Activated CD4-positive, CD25-positive, alpha-beta regulatory T cell treated with anti-CD3 and anti-CD28 coated beads, Interleukin-2, amount 50 U/mL, for 72 hours (primary cell): Measurements from ENCODE around the gene CCDC90B.
"Not testable (repeated sequence)": the region's sequence is repeated elsewhere in the genome, so short reads cannot be mapped to it uniquely, and the experiment has no call there.

Source experiments
- DNase-seq: peaks from one replicate; pipeline ENCODE4 v3.0.0; 2021

CCDC90B gene, protein sequence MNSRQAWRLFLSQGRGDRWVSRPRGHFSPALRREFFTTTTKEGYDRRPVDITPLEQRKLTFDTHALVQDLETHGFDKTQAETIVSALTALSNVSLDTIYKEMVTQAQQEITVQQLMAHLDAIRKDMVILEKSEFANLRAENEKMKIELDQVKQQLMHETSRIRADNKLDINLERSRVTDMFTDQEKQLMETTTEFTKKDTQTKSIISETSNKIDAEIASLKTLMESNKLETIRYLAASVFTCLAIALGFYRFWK

DNA sequence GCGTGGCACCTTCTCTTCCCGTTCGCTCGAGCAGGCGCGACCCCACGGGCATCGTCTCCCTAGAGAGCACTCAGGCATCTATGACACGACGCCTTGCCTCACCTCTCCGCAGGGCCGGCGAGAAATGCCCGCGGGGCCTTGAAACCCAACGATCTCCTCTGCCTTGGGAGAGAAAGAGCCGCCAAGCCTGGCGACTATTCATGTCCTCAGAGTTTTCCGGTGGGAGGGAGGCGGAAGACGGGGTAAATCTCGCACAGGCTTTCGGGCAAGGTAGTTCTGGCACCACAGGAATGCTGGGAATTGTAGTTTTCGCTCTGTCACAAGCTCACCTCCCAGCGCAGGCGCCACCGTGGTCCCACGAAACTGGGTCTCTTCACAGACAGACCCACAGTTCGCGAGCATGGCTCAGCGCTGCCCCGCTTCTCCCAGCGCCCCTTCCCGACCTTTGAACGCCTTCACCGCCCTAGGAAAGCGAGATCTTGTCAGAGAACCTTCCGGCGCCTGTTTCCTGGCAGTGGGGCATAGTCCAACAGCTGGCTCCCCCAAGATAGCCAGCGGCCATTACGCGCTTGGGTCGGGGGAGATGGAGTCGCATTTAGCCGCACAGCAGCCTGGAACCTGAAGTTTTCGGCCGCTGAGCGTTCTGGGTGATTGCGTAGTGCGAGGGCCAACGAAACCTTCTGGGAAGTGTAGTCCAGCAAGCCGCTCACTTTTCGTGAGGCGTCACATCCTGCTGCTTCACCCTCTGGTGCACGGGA lies at the start of gene CCDC90B:
Gene CCDC90B (minus strand): TSS at position 597 of the 758 bp plus-strand sequence. CDS start 395 bp downstream, at position 202.
- DNase-seq: peak; percentile 83

DNA sequence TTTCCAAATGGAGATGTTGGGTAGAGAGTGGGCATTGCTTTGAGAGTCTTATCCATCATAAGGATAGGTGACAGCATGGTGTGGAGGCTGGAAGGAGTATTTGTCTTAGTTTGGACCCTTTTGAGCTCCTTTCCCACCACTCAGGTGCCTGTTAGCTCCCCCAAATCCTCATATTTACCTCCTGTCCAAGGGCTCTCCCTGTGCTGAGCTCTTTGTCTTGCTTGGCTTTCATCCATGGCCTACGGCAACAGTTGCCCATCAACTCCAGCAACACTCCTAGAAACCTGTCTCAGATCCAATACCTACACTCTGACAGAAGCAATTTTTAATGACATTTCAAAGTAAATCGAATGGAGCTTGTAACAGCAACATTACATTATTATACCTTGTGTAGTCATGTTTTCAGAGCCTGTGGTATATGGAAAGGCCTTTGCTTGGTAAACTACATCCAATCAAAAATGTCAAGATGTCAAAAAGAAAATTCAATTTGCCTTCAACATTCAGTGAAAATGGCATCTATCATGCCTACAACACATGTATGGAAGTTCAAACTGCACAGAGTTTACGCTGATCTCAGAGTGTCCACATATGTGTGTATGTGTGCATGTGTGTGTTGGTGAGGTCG lies 49.4 kb upstream of the CCDC90B start:
- no peak for DNase-seq

- no peak for DNase-seq
Observed at GRCh38 chr11:83330303-83330702, 44.1 kb upstream of the CCDC90B start.

- no peak for DNase-seq
Observed at GRCh38 chr11:83326326-83326725, 40.2 kb upstream of the CCDC90B start.

GRCh38 chr11:83319346-83319745 lies 33.2 kb upstream of the CCDC90B start:
- no peak for DNase-seq

DNA sequence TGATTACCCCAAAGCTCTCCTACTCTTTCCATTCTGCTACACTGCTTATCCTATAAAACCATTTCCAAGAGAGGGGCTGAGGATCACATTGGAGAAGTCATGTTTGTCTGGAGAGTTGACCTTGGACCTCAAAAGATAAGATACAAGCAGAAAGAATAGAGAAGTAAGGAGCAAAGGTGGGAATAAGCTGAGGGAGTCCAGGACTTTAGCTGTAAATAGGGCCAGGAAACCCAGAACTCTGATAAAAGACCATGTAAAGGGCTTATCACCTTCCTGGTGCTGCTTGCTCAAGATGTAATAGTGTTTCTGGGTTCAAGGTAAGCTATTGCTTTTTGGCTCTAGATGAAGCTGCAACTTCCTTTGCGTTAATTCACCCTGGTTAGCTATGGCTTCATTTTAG lies 32.8 kb upstream of the CCDC90B start:
- DNase-seq: no peak

GRCh38 chr11:83317757-83318690 lies 31.9 kb upstream of the CCDC90B start:
- no peak for DNase-seq

- DNase-seq: not testable (repeated sequence)
Observed at GRCh38 chr11:83316897-83317268, 30.7 kb upstream of the CCDC90B start.

GRCh38 chr11:83316143-83316896 lies 30.2 kb upstream of the CCDC90B start:
- not testable (repeated sequence) for DNase-seq

GRCh38 chr11:83312430-83312829 lies 26.3 kb upstream of the CCDC90B start:
- DNase-seq: no peak

DNA sequence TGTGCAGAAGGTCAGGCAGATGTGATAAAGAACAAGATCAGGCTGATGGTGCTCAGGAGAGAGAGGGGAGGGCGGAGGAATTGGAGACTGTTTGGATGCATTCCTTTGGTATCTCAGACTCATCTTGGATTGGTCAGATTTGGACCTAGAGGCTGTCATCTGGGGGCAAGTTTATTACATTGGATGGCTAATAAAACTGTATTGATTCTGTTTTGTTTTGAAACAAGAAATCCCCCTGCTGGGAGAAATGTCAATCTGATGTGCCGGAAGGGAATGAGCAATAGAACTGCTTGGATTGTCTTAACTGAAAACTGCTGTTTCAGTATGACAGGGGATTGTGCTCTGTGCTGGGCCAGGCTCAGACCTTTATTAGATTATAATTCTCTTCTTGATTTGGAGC lies 25.5 kb upstream of the CCDC90B start:
- no peak for DNase-seq

GRCh38 chr11:83310718-83311117 lies 24.6 kb upstream of the CCDC90B start:
- DNase-seq: no peak

- not testable (repeated sequence) for DNase-seq
Observed at GRCh38 chr11:83308536-83308935, 22.4 kb upstream of the CCDC90B start.

DNA sequence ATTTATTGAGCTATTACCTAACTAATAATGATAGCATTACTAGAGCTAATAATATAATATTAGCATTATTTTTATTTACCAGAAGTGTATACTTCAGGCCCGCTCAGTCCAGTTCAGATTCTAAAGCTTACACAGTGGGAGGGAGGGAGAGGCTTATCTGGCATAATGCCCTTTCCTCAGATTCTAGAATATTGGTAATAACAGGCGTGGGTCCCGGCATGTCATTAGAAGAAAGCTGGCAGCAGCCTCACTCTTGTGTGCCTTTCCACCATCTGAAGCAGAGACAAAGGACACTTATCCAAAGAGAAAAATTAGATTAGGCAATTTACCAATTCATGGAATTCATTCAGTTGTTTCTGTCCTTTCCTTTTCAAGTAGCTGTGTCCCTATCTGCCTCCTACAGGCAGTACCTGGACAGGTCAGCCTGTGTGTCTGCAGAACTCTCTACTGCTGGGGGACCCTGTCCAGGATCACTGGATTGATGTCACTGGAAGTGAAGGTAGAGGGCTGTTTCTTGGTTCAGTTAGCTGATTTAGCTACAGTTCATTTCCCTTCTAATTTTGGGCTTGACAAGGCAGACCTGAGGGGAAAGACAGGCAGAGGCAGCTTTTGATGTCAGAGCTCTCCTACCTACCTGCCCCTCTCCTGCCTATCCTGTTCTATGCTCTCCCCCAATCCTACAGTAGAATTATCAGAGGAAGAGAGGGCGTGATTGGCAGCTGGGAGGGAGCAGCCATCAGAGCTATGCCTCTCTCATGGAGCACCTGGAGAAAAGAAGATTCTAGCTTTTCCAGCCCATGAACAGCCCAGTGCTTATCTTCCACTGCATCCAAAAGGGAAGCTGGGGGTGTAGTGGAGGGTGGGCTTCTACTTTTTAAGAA lies 20.3 kb upstream of the CCDC90B start:
- DNase-seq: no peak

GRCh38 chr11:83303316-83303715 lies 17.1 kb upstream of the CCDC90B start:
- no peak for DNase-seq

DNA sequence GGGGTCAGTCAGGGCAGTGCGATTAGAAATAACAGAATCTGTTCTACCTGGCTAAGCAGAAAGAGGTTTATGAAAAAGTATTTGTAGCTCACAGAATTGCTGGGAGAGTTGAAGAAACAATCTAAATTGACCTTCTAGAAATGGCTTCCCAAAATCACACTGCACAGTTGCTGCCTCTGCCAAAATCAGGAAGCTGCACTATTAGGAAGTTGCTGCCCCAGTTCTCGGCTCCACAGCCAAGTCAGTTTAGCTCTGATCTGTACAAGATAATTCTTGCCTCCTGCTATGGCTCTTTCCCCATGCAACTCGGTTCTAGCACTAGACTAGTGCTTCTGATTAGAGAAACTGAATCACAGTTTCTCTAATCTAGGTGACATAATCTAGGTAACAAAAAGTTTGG lies 16.0 kb upstream of the CCDC90B start:
- no peak for DNase-seq

GRCh38 chr11:83299681-83300080 lies 13.5 kb upstream of the CCDC90B start:
- no peak for DNase-seq

DNA sequence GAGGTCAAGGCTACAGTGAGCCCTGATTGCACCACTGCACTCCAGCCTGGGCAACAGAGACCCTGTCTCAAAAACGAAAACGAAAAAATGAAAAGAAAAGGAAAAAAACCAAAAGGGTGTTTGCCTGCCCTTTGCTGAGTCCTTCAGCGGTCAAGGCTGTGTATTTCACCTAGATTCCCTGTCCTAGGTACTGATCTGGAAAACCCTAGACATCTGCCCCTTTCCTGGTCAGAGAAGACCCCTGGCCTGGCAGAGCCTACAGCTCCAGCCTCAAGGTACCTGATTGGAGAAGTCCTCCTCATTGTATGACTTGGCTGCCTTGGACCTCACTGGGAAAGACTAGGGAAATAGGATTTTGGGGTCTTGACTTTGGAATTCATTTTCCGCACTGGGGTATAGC lies 8.0 kb upstream of the CCDC90B start:
- no peak for DNase-seq

- no peak for DNase-seq
Observed at GRCh38 chr11:83293457-83293774, 7.2 kb upstream of the CCDC90B start.

GRCh38 chr11:83292709-83293456 lies 6.7 kb upstream of the CCDC90B start:
- DNase-seq: no peak

GRCh38 chr11:83287631-83288030 lies 1.5 kb upstream of the CCDC90B start:
- no peak for DNase-seq
